ENCODE measurements around the gene ULK2.

Gene ULK2

DNA sequence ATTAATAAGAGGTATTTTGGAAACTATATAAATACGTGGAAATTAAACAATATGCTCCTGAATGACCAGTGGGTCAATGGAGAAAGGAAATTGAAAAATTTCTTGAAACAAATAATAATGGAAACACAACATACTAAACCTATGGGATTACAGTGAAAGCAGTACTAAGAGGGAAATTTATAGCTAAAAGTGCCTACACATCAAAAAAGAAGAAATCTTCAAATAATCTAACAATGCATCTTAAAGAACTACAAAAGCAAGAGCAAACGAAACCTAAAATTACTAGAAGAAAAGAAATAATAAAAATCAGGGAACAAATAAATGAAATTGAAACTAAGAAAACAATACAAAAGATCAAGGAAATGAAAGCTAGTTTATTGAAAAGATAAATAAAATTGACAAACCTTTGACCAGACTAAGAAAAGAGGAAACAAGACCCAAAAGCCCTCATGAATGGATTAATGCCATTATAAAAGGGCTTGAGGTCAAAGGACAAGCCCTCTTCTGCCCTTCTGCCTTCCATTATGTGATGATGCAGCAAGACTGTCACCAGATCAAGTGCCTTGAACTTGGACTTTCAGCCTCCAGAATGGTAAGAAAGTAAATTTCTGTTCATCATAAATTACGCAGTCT, 75.7 kb downstream of the ULK2 start:
- Histone ChIP-seq H3K4me2 (ENCODE audit: low read depth, low read length, poor library complexity, severe bottlenecking) (no peak overlapping the region), H3K4me3 (ENCODE audit: low read length, poor library complexity, severe bottlenecking) (no peak overlapping the region), H2AFZ (ENCODE audit: low read length) (no peak overlapping the region), H3K36me3 (ENCODE audit: insufficient read depth, low read length) (no peaks in the 10 kb centered on the region), H3K9me2 (replicated peaks; ENCODE audit: low read depth, low read length) (no peaks in the 10 kb centered on the region), H3K4me1 (ENCODE audit: insufficient read depth, low read length, poor library complexity, severe bottlenecking) (no peaks in the 10 kb centered on the region), H3K9me3 (ENCODE audit: insufficient read depth, low read depth, low read length) (peaks cover 13% of the 10 kb centered on the region), H3K27me3 (ENCODE audit: insufficient read depth, low read length, poor library complexity, severe bottlenecking) (no peaks in the 10 kb centered on the region), H4K20me1 (ENCODE audit: insufficient read depth, low read length, poor library complexity, severe bottlenecking) (no peaks in the 10 kb centered on the region), H3K79me2 (ENCODE audit: insufficient read depth, low read length) (no peaks in the 10 kb centered on the region), H3K9ac (ENCODE audit: low read depth, low read length, poor library complexity, severe bottlenecking) (no peak overlapping the region), H3F3A (ENCODE audit: low read depth) (no peaks in the 10 kb centered on the region)
- TF ChIP-seq, protein P1, sequence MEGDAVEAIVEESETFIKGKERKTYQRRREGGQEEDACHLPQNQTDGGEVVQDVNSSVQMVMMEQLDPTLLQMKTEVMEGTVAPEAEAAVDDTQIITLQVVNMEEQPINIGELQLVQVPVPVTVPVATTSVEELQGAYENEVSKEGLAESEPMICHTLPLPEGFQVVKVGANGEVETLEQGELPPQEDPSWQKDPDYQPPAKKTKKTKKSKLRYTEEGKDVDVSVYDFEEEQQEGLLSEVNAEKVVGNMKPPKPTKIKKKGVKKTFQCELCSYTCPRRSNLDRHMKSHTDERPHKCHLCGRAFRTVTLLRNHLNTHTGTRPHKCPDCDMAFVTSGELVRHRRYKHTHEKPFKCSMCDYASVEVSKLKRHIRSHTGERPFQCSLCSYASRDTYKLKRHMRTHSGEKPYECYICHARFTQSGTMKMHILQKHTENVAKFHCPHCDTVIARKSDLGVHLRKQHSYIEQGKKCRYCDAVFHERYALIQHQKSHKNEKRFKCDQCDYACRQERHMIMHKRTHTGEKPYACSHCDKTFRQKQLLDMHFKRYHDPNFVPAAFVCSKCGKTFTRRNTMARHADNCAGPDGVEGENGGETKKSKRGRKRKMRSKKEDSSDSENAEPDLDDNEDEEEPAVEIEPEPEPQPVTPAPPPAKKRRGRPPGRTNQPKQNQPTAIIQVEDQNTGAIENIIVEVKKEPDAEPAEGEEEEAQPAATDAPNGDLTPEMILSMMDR (conservative IDR thresholded peaks at IDR 0.05; ENCODE audit: low read length) = no peak
- no peak for TF ChIP-seq EZH2phosphoT487 (IDR thresholded peaks at IDR 0.05; ENCODE audit: borderline replicate concordance)

DNA sequence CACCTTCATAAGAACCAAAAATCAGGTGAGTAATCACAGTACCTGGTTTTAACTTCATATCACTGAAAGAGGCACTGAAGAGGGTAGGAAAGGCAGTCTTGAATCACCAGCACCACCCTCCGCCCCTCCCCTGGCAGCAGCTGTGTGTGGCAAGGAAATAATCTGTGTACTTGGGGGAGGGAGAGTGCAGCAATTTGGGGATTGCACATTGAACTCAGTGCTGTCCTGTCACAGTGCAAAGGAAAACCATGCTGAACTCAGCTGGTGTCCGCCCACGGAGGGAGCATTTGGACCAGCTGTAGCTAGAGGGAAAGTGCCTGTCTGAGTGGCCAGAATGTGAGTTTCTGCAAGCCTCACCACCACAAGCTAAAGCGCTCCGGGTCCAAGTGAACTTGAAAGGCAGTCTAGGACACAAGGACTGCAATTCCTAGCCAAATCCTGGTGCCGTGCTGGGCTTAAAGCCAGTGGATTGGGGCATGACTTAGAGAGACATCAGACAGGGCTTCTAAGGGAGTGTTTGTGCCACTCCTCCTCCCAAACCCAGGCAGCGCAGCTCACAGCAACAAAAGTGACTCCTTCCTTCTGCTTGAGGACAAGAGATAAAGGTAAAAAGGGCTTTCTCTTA, 79.9 kb downstream of the ULK2 start:
- Histone ChIP-seq H3K4me3 (ENCODE audit: low read length, poor library complexity, severe bottlenecking) (no peak overlapping the region), H2AFZ (ENCODE audit: low read length) (no peak overlapping the region), H3K79me2 (ENCODE audit: insufficient read depth, low read length) (no peaks in the 10 kb centered on the region), H3K36me3 (ENCODE audit: insufficient read depth, low read length) (no peaks in the 10 kb centered on the region), H3K27me3 (ENCODE audit: insufficient read depth, low read length, poor library complexity, severe bottlenecking) (no peaks in the 10 kb centered on the region), H3K9me2 (replicated peaks; ENCODE audit: low read depth, low read length) (no peaks in the 10 kb centered on the region), H3K4me2 (ENCODE audit: low read depth, low read length, poor library complexity, severe bottlenecking) (no peak overlapping the region), H3K9ac (ENCODE audit: low read depth, low read length, poor library complexity, severe bottlenecking) (no peak overlapping the region), H3K9me3 (ENCODE audit: insufficient read depth, low read depth, low read length) (no peaks in the 10 kb centered on the region), H4K20me1 (ENCODE audit: insufficient read depth, low read length, poor library complexity, severe bottlenecking) (no peaks in the 10 kb centered on the region), H3F3A (ENCODE audit: low read depth) (no peaks in the 10 kb centered on the region), H3K4me1 (ENCODE audit: insufficient read depth, low read length, poor library complexity, severe bottlenecking) (no peaks in the 10 kb centered on the region)
- TF ChIP-seq, protein P1 (conservative IDR thresholded peaks at IDR 0.05; ENCODE audit: low read length) = no peak
- no peak for TF ChIP-seq EZH2phosphoT487 (IDR thresholded peaks at IDR 0.05; ENCODE audit: borderline replicate concordance)

DNA sequence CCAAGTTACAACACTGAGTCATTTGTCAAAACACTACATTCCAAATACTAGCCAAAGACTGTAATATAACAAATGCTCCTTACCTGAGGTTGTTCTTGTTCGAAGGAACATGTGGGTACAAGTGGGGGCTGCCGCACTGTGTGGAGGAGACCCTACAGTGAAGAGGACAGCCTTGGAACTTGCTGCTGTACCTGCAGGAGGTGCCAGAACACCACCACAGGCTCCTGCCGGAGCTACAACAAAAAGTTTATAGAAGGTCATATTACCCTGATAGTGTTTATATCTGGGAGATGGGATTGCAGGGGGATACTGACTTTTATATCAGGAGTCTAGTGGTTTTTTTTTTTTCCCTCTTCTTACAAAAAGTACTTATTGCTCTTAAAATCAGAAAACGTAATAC, 81.9 kb downstream of the ULK2 start:
- no peaks in the 10 kb centered on the region for H3F3A ChIP-seq (ENCODE audit: low read depth)
- TF ChIP-seq EZH2phosphoT487 (IDR thresholded peaks at IDR 0.05; ENCODE audit: borderline replicate concordance) = no peak
- TF ChIP-seq, protein P1 (conservative IDR thresholded peaks at IDR 0.05; ENCODE audit: low read length) = peak; percentile 52
- no peak overlapping the region for H3K9ac ChIP-seq (ENCODE audit: low read depth, low read length, poor library complexity, severe bottlenecking)
- no peaks in the 10 kb centered on the region for H3K9me3 ChIP-seq (ENCODE audit: insufficient read depth, low read depth, low read length)
- H3K36me3 ChIP-seq (ENCODE audit: insufficient read depth, low read length) = no peaks in the 10 kb centered on the region
- H3K27me3 ChIP-seq (ENCODE audit: insufficient read depth, low read length, poor library complexity, severe bottlenecking) = no peaks in the 10 kb centered on the region
- H3K4me2 ChIP-seq (ENCODE audit: low read depth, low read length, poor library complexity, severe bottlenecking) = no peak overlapping the region
- H3K4me1 ChIP-seq (ENCODE audit: insufficient read depth, low read length, poor library complexity, severe bottlenecking) = no peaks in the 10 kb centered on the region
- no peaks in the 10 kb centered on the region for H3K79me2 ChIP-seq (ENCODE audit: insufficient read depth, low read length)
- H4K20me1 ChIP-seq (ENCODE audit: insufficient read depth, low read length, poor library complexity, severe bottlenecking) = no peaks in the 10 kb centered on the region
- H2AFZ ChIP-seq (ENCODE audit: low read length) = no peak overlapping the region
- no peak overlapping the region for H3K4me3 ChIP-seq (ENCODE audit: low read length, poor library complexity, severe bottlenecking)
- no peaks in the 10 kb centered on the region for H3K9me2 ChIP-seq (replicated peaks; ENCODE audit: low read depth, low read length)

Measured in Loucy (cell line).